Hepatocyte (in vitro differentiated cells): ENCODE measurements around the gene RIMS1. TPM values are rescaled to one million over a fixed set of nuclear protein-coding genes. Genes with fewer than 3 reads are reported as not detected.

Experiments
- DNase-seq: peaks from one replicate; pipeline ENCODE4 v3.0.0-alpha.2; 2016; ENCODE audit warnings: low spot score
- H2AFZ ChIP-seq: fragments of 200-600 bp; sonication (generic); 2 replicates; pipeline ENCODE4 v1.6.0; 2016; ENCODE audit warnings: antibody characterized with exemption, mild to moderate bottlenecking
- H3K27ac ChIP-seq: fragments of 200-600 bp; sonication (generic); 2 replicates; pipeline ENCODE4 v1.5.1; 2016; ENCODE audit warnings: mild to moderate bottlenecking
- H3K27me3 ChIP-seq: fragments of 200-600 bp; sonication (generic); 2 replicates; pipeline ENCODE4 v1.6.1; 2016
- H3K36me3 ChIP-seq: fragments of 200-600 bp; sonication (generic); replicated peaks from 2 replicates; pipeline ENCODE4 v1.5.1; 2016; ENCODE audit warnings: low read depth; ENCODE audit not compliant: insufficient read depth
- H3K4me1 ChIP-seq: fragments of 200-600 bp; sonication (generic); 2 replicates; pipeline ENCODE4 v1.5.1; 2016; ENCODE audit warnings: mild to moderate bottlenecking, moderate library complexity; ENCODE audit not compliant: insufficient read depth
- H3K4me2 ChIP-seq: fragments of 200-600 bp; sonication (generic); 2 replicates; pipeline ENCODE4 v1.6.0; 2016
- H3K4me3 ChIP-seq: fragments of 200-600 bp; sonication (generic); 2 replicates; pipeline ENCODE4 v1.5.1; 2016; ENCODE audit warnings: mild to moderate bottlenecking
- H3K79me2 ChIP-seq: fragments of 200-600 bp; sonication (generic); 2 replicates; pipeline ENCODE4 v1.6.0; 2017; ENCODE audit warnings: mild to moderate bottlenecking
- H3K9me2 ChIP-seq: fragments of 200-600 bp; sonication (generic); replicated peaks from 2 replicates; pipeline ENCODE4 v1.6.0; 2017; ENCODE audit warnings: mild to moderate bottlenecking; ENCODE audit not compliant: insufficient read depth
- H3K9me3 ChIP-seq: fragments of 200-600 bp; sonication (generic); 2 replicates; pipeline ENCODE4 v1.5.1; 2016; ENCODE audit warnings: low read depth, mild to moderate bottlenecking
- H4K20me1 ChIP-seq: fragments of 200-600 bp; sonication (generic); 2 replicates; pipeline ENCODE4 v1.6.0; 2016; ENCODE audit warnings: mild to moderate bottlenecking; ENCODE audit not compliant: insufficient read depth, poor library complexity, severe bottlenecking
- EZH2 ChIP-seq: fragments of 200-600 bp; sonication (generic); IDR thresholded peaks from 2 replicates; pipeline ENCODE4 v1.6.1; 2016; ENCODE audit warnings: antibody characterized with exemption, mild to moderate bottlenecking, borderline replicate concordance
- EZH2phosphoT487 ChIP-seq: fragments of 200-600 bp; sonication (generic); IDR thresholded peaks from one replicate; pipeline ENCODE4 v1.6.1; 2018; ENCODE audit warnings: antibody characterized with exemption, mild to moderate bottlenecking, low read depth, moderate library complexity; ENCODE audit not compliant: unreplicated experiment, severe bottlenecking
- WGBS: methylation state at CpG from one replicate; pipeline ENCODE4 v1.1.6; 2016; ENCODE audit warnings: low lambda C conversion rate; ENCODE audit errors: missing lambda C conversion rate; 5-methylcytosine and 5-hydroxymethylcytosine counted together
- polyA plus RNA-seq: library from polyadenylated mRNA; unstranded; fragments of >200 nt; fragmentation: Nextera tagmentation; extraction: Ambion mirVana; gene quantifications from 2 replicates; pipeline ENCODE4 v1.2.1, GENCODE V29; 2016
- total RNA-seq: library from RNA; depleted of rRNA; stranded (reverse); fragments of >200 nt; gene quantifications from 2 replicates; pipeline ENCODE4 v1.2.3, GENCODE V29; 2014
- TF ChIP-seq, protein P1 (sequence below): fragments of 200-600 bp; sonication (generic); IDR thresholded peaks from 2 replicates; pipeline ENCODE4 v1.5.1; 2016; ENCODE audit warnings: antibody characterized with exemption, mild to moderate bottlenecking; ENCODE audit not compliant: poor library complexity

The RIMS1 gene
- total and polyA plus RNA-seq, 2 experiments from 2014 or later: 0.45 to 5.5 TPM

DNA sequence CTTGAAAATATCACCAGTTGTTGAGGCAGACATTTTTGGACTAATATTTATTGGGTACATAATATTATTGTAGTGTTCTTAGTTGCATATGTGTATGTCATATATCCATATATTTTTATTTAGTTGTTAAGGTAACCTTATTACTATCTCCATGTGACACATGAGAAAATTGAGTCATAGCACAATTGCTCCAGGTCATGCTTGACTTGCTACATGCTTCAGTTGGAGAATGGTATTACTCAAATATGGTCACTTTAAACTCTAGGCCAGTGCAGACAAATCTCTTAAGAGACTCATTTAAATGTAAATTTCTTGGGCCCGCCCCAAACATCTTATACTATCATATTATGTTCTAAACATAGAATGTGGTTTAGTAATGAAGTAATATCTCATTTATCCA lies 246.1 kb downstream of the RIMS1 start:
- H3K79me2 ChIP-seq: no peaks in the 10 kb centered on the region
- no peaks in the 10 kb centered on the region for H3K9me2 ChIP-seq
- H3K4me2 ChIP-seq: no peak overlapping the region
- no peak overlapping the region for H2AFZ ChIP-seq
- WGBS: 89% methylated on average over 1 of the region's 1 CpG
- no peaks in the 10 kb centered on the region for H3K4me1 ChIP-seq
- TF ChIP-seq, protein P1, sequence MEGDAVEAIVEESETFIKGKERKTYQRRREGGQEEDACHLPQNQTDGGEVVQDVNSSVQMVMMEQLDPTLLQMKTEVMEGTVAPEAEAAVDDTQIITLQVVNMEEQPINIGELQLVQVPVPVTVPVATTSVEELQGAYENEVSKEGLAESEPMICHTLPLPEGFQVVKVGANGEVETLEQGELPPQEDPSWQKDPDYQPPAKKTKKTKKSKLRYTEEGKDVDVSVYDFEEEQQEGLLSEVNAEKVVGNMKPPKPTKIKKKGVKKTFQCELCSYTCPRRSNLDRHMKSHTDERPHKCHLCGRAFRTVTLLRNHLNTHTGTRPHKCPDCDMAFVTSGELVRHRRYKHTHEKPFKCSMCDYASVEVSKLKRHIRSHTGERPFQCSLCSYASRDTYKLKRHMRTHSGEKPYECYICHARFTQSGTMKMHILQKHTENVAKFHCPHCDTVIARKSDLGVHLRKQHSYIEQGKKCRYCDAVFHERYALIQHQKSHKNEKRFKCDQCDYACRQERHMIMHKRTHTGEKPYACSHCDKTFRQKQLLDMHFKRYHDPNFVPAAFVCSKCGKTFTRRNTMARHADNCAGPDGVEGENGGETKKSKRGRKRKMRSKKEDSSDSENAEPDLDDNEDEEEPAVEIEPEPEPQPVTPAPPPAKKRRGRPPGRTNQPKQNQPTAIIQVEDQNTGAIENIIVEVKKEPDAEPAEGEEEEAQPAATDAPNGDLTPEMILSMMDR: no peak
- TF ChIP-seq EZH2 (no peak), EZH2phosphoT487 (no peak)
- no peaks in the 10 kb centered on the region for H3K36me3 ChIP-seq
- no peaks in the 10 kb centered on the region for H4K20me1 ChIP-seq
- no peak for DNase-seq
- no peak overlapping the region for H3K4me3 ChIP-seq
- no peaks in the 10 kb centered on the region for H3K9me3 ChIP-seq
- no peak overlapping the region for H3K27ac ChIP-seq
- H3K27me3 ChIP-seq: no peaks in the 10 kb centered on the region

DNA sequence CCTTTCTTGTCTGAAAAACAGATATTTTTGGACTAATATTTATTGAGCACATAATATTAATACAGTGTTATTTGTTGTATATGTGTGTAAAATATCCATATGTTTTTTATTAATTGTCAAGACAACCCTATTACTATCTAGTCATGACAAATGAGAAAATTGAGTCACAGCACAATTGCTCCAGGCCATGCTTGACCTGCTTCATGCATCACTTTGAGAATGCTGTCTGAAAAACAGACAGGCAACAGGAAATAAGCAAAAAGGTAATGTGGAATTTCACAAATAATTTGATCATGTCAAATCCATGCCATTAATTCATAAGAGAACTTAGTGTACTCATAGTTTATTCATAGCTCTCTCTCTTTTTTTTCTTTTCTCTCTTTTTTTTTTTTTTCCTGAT lies 246.5 kb downstream of the RIMS1 start:
- Histone ChIP-seq H3K27ac (no peak overlapping the region), H3K4me3 (no peak overlapping the region), H3K4me2 (no peak overlapping the region), H4K20me1 (no peaks in the 10 kb centered on the region), H3K9me2 (no peaks in the 10 kb centered on the region), H2AFZ (no peak overlapping the region), H3K36me3 (no peaks in the 10 kb centered on the region), H3K4me1 (no peaks in the 10 kb centered on the region), H3K27me3 (no peaks in the 10 kb centered on the region), H3K9me3 (no peaks in the 10 kb centered on the region), H3K79me2 (no peaks in the 10 kb centered on the region)
- TF ChIP-seq EZH2: no peak
- TF ChIP-seq, protein P1: no peak
- no peak for TF ChIP-seq EZH2phosphoT487
- no peak for DNase-seq

DNA sequence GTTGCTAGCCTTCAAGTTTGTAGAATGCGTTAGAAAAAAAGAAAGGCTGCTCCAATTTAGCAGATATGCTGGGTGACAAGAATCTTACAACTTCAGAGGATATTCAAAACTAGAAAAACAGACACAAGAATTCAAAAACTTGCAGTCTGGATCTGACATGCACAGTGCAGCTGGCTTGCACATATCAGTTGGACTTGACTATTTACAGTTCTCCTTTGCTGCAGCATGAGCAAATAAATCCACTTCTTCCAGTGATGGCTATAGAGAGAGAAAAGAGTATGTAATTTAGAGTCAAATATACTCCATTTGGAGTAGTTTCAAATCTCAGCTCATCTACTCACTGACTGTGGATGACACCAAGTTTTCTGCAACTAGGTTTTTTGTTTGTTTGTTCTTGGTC lies 247.0 kb downstream of the RIMS1 start:
- H3K27ac ChIP-seq: no peak overlapping the region
- H3K9me2 ChIP-seq: no peaks in the 10 kb centered on the region
- no peaks in the 10 kb centered on the region for H3K27me3 ChIP-seq
- no peaks in the 10 kb centered on the region for H3K36me3 ChIP-seq
- WGBS: 59% methylated on average over 1 of the region's 1 CpG
- no peak overlapping the region for H2AFZ ChIP-seq
- H3K79me2 ChIP-seq: no peaks in the 10 kb centered on the region
- H3K9me3 ChIP-seq: no peaks in the 10 kb centered on the region
- H3K4me2 ChIP-seq: no peak overlapping the region
- no peak for DNase-seq
- no peak overlapping the region for H3K4me3 ChIP-seq
- H3K4me1 ChIP-seq: no peaks in the 10 kb centered on the region
- no peaks in the 10 kb centered on the region for H4K20me1 ChIP-seq
- TF ChIP-seq, protein P1: no peak
- TF ChIP-seq EZH2phosphoT487 (no peak), EZH2 (no peak)

DNA sequence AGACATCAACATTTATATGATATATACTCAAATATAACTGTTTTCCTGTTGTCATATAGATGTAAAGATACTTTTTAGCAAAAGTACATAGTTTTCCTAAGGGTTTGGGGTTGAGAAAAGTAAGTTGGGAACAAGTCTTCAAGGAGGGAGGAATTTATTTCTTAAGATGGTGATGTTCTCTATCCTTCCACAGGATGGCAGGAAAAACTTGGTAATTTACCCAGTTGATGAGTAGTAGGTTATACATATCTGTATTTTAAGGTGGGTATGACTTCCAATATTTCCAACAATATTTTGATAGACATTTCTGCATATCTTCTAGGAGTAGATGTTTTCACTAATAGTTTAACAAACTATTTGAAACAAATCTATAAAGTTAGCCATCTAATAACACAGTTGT lies 254.4 kb downstream of the RIMS1 start:
- no peak overlapping the region for H3K27ac ChIP-seq
- H3K4me3 ChIP-seq: no peak overlapping the region
- no peak for DNase-seq
- no peaks in the 10 kb centered on the region for H3K9me3 ChIP-seq
- no peaks in the 10 kb centered on the region for H3K4me1 ChIP-seq
- H3K9me2 ChIP-seq: no peaks in the 10 kb centered on the region
- H3K27me3 ChIP-seq: no peaks in the 10 kb centered on the region
- TF ChIP-seq, protein P1: peak; percentile 23
- TF ChIP-seq EZH2 (no peak), EZH2phosphoT487 (no peak)
- no peak overlapping the region for H3K4me2 ChIP-seq
- H3K79me2 ChIP-seq: no peaks in the 10 kb centered on the region
- H4K20me1 ChIP-seq: no peaks in the 10 kb centered on the region
- H2AFZ ChIP-seq: no peak overlapping the region
- H3K36me3 ChIP-seq: no peaks in the 10 kb centered on the region
